HepG2 (cell line): Measurements from ENCODE around the gene IL3RA. TPM values are rescaled to one million over a fixed set of nuclear protein-coding genes. Genes with fewer than 3 reads are reported as not detected.

Experiments used
- ATF7 ChIP-seq, 2 experiments: fragments of 450-650 bp in 1 of 2; sonication (generic) in 1 of 2; formaldehyde crosslinking in 1 of 2; IDR thresholded peaks; 2 replicates each; pipeline versions ENCODE4 v1.4.0 to v1.6.1; 2016 to 2020; ENCODE audit warnings: antibody characterized with exemption in 1 of 2, mild to moderate bottlenecking in 1 of 2, missing genetic modification reagents in 1 of 2
- CEBPG ChIP-seq: IDR thresholded peaks from 2 replicates; pipeline ENCODE4 v1.6.1; 2016
- KAT2B ChIP-seq: fragments of 150-350 bp; IDR thresholded peaks from 2 replicates; pipeline ENCODE4 v1.6.1; 2014; ENCODE audit warnings: low read depth, low read length, borderline replicate concordance
- NFYC ChIP-seq: IDR thresholded peaks from 2 replicates; pipeline ENCODE4 v1.6.1; 2016; ENCODE audit warnings: missing genetic modification reagents, missing compliant biosample characterization
- PAX8 ChIP-seq: sonication (generic); formaldehyde crosslinking; IDR thresholded peaks from 2 replicates; pipeline ENCODE4 v1.8.0; 2022; ENCODE audit warnings: mild to moderate bottlenecking, missing genetic modification reagents, borderline replicate concordance
- RARG ChIP-seq: sonication (generic); formaldehyde crosslinking; IDR thresholded peaks from 2 replicates; pipeline ENCODE4 v1.4.0; 2020; ENCODE audit warnings: low read depth, mild to moderate bottlenecking, missing genetic modification reagents
- RBM22 ChIP-seq: fragments of 200-400 bp; formaldehyde crosslinking; optimal IDR thresholded peaks from 2 replicates; pipeline ENCODE3; 2017; ENCODE audit warnings: mild to moderate bottlenecking, low read length, moderate library complexity
- TARDBP ChIP-seq: sonication (generic); formaldehyde crosslinking; IDR thresholded peaks from 2 replicates; pipeline ENCODE4 v1.8.0; 2022; ENCODE audit warnings: mild to moderate bottlenecking, missing genetic modification reagents
- ZNF235 ChIP-seq: sonication (generic); formaldehyde crosslinking; IDR thresholded peaks from 2 replicates; pipeline ENCODE4 v1.8.1; 2023; ENCODE audit warnings: mild to moderate bottlenecking, missing genetic modification reagents, borderline replicate concordance
- ZNF460 ChIP-seq: sonication (generic); formaldehyde crosslinking; IDR thresholded peaks from 2 replicates; pipeline ENCODE4 v1.5.1; 2020; ENCODE audit warnings: missing genetic modification reagents, mild to moderate bottlenecking, borderline replicate concordance
- ZNF572 ChIP-seq: sonication (generic); formaldehyde crosslinking; IDR thresholded peaks from 2 replicates; pipeline ENCODE4 v1.5.1; 2020; ENCODE audit warnings: mild to moderate bottlenecking, missing genetic modification reagents
- ZNF616 ChIP-seq: sonication (generic); formaldehyde crosslinking; IDR thresholded peaks from 2 replicates; pipeline ENCODE4 v1.5.0; 2020; ENCODE audit warnings: low read depth, mild to moderate bottlenecking, missing genetic modification reagents
- ZNF678 ChIP-seq: sonication (generic); formaldehyde crosslinking; IDR thresholded peaks from 2 replicates; pipeline ENCODE4 v1.4.0; 2020; ENCODE audit warnings: mild to moderate bottlenecking, missing genetic modification reagents
- ZNF772 ChIP-seq: sonication (generic); formaldehyde crosslinking; IDR thresholded peaks from 2 replicates; pipeline ENCODE4 v1.5.0; 2020; ENCODE audit warnings: mild to moderate bottlenecking, missing genetic modification reagents
- ZNF839 ChIP-seq: sonication (generic); formaldehyde crosslinking; IDR thresholded peaks from 2 replicates; pipeline ENCODE4 v1.4.0; 2020; ENCODE audit warnings: missing genetic modification reagents, mild to moderate bottlenecking, borderline replicate concordance
- polyA plus RNA-seq, 8 experiments: library from polyadenylated mRNA; depleted of rRNA in 3 of 8; stranded (reverse) in 7 of 8; unstranded in 1 of 8; fragments of >200 nt; fragmentation: Illumina TruSeq in 4 of 8; extraction: Trizol in 4 of 8; gene quantifications; 2 replicates each; pipeline versions ENCODE4 v1.2.1 to v1.2.3, GENCODE V29; 2011 to 2016; ENCODE audit warnings: low read depth in 4 of 8, missing spikeins in 1 of 8, mixed read lengths in 1 of 8; ENCODE audit not compliant: insufficient read depth in 1 of 8
- total RNA-seq, 5 experiments: library from RNA; depleted of rRNA; stranded (reverse); fragments of >200 nt; fragmentation: Illumina TruSeq; extraction: Trizol; gene quantifications; 2 replicates each; pipeline ENCODE4 v1.2.3, GENCODE V29; 2016; ENCODE audit warnings: low read depth in 1 of 5
- TF ChIP-seq, protein P1 (sequence below): sonication (generic); formaldehyde crosslinking; conservative IDR thresholded peaks from 2 replicates; pipeline ENCODE4 v1.4.0; 2020; ENCODE audit warnings: missing genetic modification reagents
- TF ChIP-seq, protein P2 (sequence below): sonication (generic); formaldehyde crosslinking; IDR thresholded peaks from 2 replicates; pipeline ENCODE4 v1.5.0; 2020; ENCODE audit warnings: mild to moderate bottlenecking, missing genetic modification reagents, moderate library complexity
- TF ChIP-seq, protein P3 (sequence below): sonication (generic); formaldehyde crosslinking; conservative IDR thresholded peaks from 2 replicates; pipeline ENCODE4 v1.8.1; 2023; ENCODE audit warnings: missing genetic modification reagents
- TF ChIP-seq, protein P4 (sequence below): sonication (generic); formaldehyde crosslinking; IDR thresholded peaks from 2 replicates; pipeline ENCODE4 v1.5.0; 2020; ENCODE audit warnings: mild to moderate bottlenecking, missing genetic modification reagents

Gene IL3RA
- total and polyA plus RNA-seq, 2 of the 13 experiments (the other 11 are each of a cell fraction or from before 2014, with no cell fraction given), result not detected

DNA sequence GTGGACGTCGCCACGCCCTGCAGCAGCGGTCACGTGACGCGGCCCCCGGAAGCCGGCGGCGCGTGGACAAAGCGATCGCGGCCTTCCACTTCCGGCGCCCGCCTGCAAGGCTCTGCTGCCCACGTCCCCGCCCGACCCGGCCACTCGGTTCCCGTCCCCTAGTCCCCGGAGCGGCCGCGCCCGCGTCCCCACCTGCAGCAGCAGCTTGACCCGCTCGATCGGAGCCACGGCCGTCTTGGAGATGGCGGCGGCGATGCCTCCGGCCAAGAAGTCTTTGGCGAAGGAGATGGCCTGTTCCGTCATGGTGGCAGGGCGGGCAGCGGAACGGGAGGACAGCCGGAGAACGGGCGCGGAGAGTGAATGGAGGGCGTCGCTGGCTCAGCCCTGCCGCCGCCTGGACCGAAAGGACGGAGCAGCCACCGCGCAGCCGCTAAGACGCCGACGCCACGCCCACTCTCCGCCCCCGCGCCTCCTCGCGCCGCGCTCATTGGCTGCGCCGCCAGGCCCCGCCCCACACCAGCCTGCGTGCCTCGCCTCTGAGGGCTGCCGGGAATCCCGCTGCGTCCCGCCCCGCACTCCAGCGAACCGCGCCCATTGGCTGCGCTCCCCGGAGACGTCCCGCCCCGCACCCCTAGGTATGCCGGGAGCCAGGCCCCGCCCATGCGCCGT lies 55.3 kb downstream of the IL3RA start, which contains the start of gene SLC25A6 (continued):
- TF ChIP-seq ZNF616 (CRISPR knock-in tag), result no peak; the same call in 1 of the 2 replicates
- TF ChIP-seq ZNF572 (CRISPR knock-in tag), result peak; percentile 81
- no peak for TF ChIP-seq ATF7 (IDR thresholded peaks at IDR 0.05)
- TF ChIP-seq ATF7 (CRISPR knock-in tag; IDR thresholded peaks at IDR 0.05), result peak; percentile 45; the same call in 1 of the 2 replicates
- no peak for TF ChIP-seq CEBPG
- TF ChIP-seq, protein P1, sequence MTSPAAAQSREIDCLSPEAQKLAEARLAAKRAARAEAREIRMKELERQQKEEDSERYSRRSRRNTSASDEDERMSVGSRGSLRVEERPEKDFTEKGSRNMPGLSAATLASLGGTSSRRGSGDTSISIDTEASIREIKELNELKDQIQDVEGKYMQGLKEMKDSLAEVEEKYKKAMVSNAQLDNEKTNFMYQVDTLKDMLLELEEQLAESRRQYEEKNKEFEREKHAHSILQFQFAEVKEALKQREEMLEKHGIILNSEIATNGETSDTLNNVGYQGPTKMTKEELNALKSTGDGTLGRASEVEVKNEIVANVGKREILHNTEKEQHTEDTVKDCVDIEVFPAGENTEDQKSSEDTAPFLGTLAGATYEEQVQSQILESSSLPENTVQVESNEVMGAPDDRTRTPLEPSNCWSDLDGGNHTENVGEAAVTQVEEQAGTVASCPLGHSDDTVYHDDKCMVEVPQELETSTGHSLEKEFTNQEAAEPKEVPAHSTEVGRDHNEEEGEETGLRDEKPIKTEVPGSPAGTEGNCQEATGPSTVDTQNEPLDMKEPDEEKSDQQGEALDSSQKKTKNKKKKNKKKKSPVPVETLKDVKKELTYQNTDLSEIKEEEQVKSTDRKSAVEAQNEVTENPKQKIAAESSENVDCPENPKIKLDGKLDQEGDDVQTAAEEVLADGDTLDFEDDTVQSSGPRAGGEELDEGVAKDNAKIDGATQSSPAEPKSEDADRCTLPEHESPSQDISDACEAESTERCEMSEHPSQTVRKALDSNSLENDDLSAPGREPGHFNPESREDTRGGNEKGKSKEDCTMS, result no peak
- 0 out of 2 replicates have a peak, but pooled peaks have one; percentile 11 for TF ChIP-seq ZNF678 (CRISPR knock-in tag)
- TF ChIP-seq TARDBP, result peak; percentile 51; the same call in 1 of the 2 replicates
- peak; percentile 74 for TF ChIP-seq ZNF235
- TF ChIP-seq, protein P2, sequence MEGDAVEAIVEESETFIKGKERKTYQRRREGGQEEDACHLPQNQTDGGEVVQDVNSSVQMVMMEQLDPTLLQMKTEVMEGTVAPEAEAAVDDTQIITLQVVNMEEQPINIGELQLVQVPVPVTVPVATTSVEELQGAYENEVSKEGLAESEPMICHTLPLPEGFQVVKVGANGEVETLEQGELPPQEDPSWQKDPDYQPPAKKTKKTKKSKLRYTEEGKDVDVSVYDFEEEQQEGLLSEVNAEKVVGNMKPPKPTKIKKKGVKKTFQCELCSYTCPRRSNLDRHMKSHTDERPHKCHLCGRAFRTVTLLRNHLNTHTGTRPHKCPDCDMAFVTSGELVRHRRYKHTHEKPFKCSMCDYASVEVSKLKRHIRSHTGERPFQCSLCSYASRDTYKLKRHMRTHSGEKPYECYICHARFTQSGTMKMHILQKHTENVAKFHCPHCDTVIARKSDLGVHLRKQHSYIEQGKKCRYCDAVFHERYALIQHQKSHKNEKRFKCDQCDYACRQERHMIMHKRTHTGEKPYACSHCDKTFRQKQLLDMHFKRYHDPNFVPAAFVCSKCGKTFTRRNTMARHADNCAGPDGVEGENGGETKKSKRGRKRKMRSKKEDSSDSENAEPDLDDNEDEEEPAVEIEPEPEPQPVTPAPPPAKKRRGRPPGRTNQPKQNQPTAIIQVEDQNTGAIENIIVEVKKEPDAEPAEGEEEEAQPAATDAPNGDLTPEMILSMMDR (CRISPR knock-in tag), result peak; percentile 25; the same call in 1 of the 2 replicates
- no peak; the same call in 1 of the 2 replicates for TF ChIP-seq RARG (CRISPR knock-in tag)
- TF ChIP-seq ZNF772 (CRISPR knock-in tag), result peak; percentile 93
- peak; percentile 84 for TF ChIP-seq NFYC (CRISPR knock-in tag)
- peak; percentile 8 for TF ChIP-seq RBM22
- TF ChIP-seq ZNF460 (CRISPR knock-in tag), result no peak
- TF ChIP-seq KAT2B, result no peak
- TF ChIP-seq, protein P3, sequence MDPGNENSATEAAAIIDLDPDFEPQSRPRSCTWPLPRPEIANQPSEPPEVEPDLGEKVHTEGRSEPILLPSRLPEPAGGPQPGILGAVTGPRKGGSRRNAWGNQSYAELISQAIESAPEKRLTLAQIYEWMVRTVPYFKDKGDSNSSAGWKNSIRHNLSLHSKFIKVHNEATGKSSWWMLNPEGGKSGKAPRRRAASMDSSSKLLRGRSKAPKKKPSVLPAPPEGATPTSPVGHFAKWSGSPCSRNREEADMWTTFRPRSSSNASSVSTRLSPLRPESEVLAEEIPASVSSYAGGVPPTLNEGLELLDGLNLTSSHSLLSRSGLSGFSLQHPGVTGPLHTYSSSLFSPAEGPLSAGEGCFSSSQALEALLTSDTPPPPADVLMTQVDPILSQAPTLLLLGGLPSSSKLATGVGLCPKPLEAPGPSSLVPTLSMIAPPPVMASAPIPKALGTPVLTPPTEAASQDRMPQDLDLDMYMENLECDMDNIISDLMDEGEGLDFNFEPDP (CRISPR knock-in tag), result no peak
- TF ChIP-seq, protein P4, sequence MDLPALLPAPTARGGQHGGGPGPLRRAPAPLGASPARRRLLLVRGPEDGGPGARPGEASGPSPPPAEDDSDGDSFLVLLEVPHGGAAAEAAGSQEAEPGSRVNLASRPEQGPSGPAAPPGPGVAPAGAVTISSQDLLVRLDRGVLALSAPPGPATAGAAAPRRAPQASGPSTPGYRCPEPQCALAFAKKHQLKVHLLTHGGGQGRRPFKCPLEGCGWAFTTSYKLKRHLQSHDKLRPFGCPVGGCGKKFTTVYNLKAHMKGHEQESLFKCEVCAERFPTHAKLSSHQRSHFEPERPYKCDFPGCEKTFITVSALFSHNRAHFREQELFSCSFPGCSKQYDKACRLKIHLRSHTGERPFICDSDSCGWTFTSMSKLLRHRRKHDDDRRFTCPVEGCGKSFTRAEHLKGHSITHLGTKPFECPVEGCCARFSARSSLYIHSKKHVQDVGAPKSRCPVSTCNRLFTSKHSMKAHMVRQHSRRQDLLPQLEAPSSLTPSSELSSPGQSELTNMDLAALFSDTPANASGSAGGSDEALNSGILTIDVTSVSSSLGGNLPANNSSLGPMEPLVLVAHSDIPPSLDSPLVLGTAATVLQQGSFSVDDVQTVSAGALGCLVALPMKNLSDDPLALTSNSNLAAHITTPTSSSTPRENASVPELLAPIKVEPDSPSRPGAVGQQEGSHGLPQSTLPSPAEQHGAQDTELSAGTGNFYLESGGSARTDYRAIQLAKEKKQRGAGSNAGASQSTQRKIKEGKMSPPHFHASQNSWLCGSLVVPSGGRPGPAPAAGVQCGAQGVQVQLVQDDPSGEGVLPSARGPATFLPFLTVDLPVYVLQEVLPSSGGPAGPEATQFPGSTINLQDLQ (CRISPR knock-in tag), result no peak; the same call in 1 of the 2 replicates
- no peak; the same call in 1 of the 2 replicates for TF ChIP-seq ZNF839 (CRISPR knock-in tag)
- TF ChIP-seq PAX8 (CRISPR knock-in tag), result 0 out of 2 replicates have a peak, but pooled peaks have one; percentile 30
